ENCODE data around the gene AOPEP.

The AOPEP gene

GRCh38 chr9:94944626-94945025 lies 218.1 kb downstream of the AOPEP start:
- no peak overlapping the region for H3K4me3 ChIP-seq (ENCODE audit: low read depth, low read length)
- no peak for TF ChIP-seq CTCF (IDR thresholded peaks at IDR 0.05; ENCODE audit: low read depth, low read length, missing control alignments)
- no peaks in the 10 kb centered on the region for H3K27me3 ChIP-seq (replicated peaks)
- H3K27ac ChIP-seq: no peak overlapping the region
- H3K36me3 ChIP-seq (replicated peaks): no peaks in the 10 kb centered on the region
- no peak for DNase-seq
- in situ Hi-C loops (cut with HindIII; ENCODE audit: low pct_ligation_motif_present, low sequenced_read_pairs): no loop called here

- in situ Hi-C loops (cut with HindIII; ENCODE audit: low pct_ligation_motif_present, low sequenced_read_pairs): no loop called here
- H3K27ac ChIP-seq: peak overlapping the region; percentile 65
Observed at GRCh38 chr9:94945197-94946144, 219.0 kb downstream of the AOPEP start.

GRCh38 chr9:94946256-94946655 lies 219.8 kb downstream of the AOPEP start:
- H3K4me3 ChIP-seq (ENCODE audit: low read depth, low read length): no peak overlapping the region
- peak overlapping the region; percentile 65 for H3K27ac ChIP-seq
- H3K27me3 ChIP-seq (replicated peaks): no peaks in the 10 kb centered on the region
- H3K36me3 ChIP-seq (replicated peaks): no peaks in the 10 kb centered on the region
- DNase-seq: no peak
- in situ Hi-C loops (cut with HindIII; ENCODE audit: low pct_ligation_motif_present, low sequenced_read_pairs): no loop called here
- TF ChIP-seq CTCF (IDR thresholded peaks at IDR 0.05; ENCODE audit: low read depth, low read length, missing control alignments): no peak

More at GRCh38 chr9:94945197-94946144, 219.0 kb downstream of the AOPEP start:
- Histone ChIP-seq H3K27me3 (replicated peaks) (no peaks in the 10 kb centered on the region), H3K4me3 (ENCODE audit: low read depth, low read length) (no peak overlapping the region), H3K36me3 (replicated peaks) (no peaks in the 10 kb centered on the region)
- DNase-seq: peak; percentile 85
- no peak for TF ChIP-seq CTCF (IDR thresholded peaks at IDR 0.05; ENCODE audit: low read depth, low read length, missing control alignments)

- no peak for DNase-seq
- Histone ChIP-seq H3K27me3 (replicated peaks) (no peaks in the 10 kb centered on the region), H3K36me3 (replicated peaks) (no peaks in the 10 kb centered on the region), H3K4me3 (ENCODE audit: low read depth, low read length) (no peak overlapping the region), H3K27ac (no peak overlapping the region)
- TF ChIP-seq CTCF (IDR thresholded peaks at IDR 0.05; ENCODE audit: low read depth, low read length, missing control alignments): no peak
- in situ Hi-C loops (cut with HindIII; ENCODE audit: low pct_ligation_motif_present, low sequenced_read_pairs): no loop called here
Observed at GRCh38 chr9:94948567-94949235, 222.2 kb downstream of the AOPEP start.

- in situ Hi-C loops (cut with HindIII; ENCODE audit: low pct_ligation_motif_present, low sequenced_read_pairs): no loop called here
- TF ChIP-seq CTCF (IDR thresholded peaks at IDR 0.05; ENCODE audit: low read depth, low read length, missing control alignments): no peak
Observed at GRCh38 chr9:94949370-94949769, 222.9 kb downstream of the AOPEP start.

More at GRCh38 chr9:94949370-94949769, 222.9 kb downstream of the AOPEP start:
- H3K4me3 ChIP-seq (ENCODE audit: low read depth, low read length): no peak overlapping the region
- no peaks in the 10 kb centered on the region for H3K36me3 ChIP-seq (replicated peaks)
- no peak overlapping the region for H3K27ac ChIP-seq
- no peak for DNase-seq
- H3K27me3 ChIP-seq (replicated peaks): no peaks in the 10 kb centered on the region

Measured in brain microvascular endothelial cell (primary cell).